ENCODE results near the gene CYP24A1. TPM values are rescaled to one million over a fixed set of nuclear protein-coding genes. Genes with fewer than 3 reads are reported as not detected.

The CYP24A1 gene
- polyA plus RNA-seq, 3 donors, result not detected

DNA sequence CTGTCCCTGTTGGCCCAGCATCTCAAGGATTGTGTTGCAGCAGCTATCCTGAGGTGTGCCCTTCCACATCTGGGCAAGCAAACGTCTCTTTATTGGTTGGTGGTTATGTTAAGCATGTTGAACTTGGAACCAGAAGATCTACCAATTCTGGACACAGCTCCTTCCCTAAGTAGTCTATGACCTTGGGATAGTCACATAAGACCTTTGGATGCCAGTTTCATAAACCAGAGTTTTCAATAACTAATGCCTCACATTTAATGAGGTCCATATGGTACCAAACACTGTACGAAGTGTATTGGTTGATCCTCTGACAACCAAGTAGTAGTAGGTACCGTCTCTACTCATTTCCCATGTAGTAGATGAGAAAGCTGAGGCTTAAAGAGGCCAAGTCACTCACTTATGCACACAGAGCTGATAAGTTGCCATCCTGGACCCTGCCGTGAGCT is 3.7 kb downstream of the CYP24A1 start:
- peaks cover 54 to 68% of the 10 kb centered on the region in 2 donors for H3K27me3 ChIP-seq (ENCODE audit: control insufficient read depth in 2 of 2, insufficient read depth in 2 of 2, low read length in 2 of 2)
- no peak overlapping the region for H3K4me2 ChIP-seq (replicated peaks; ENCODE audit: extremely low read depth, low read length, poor library complexity, severe bottlenecking)
- intact Hi-C loops (cut with micrococcal nuclease), result no loop called here

DNA sequence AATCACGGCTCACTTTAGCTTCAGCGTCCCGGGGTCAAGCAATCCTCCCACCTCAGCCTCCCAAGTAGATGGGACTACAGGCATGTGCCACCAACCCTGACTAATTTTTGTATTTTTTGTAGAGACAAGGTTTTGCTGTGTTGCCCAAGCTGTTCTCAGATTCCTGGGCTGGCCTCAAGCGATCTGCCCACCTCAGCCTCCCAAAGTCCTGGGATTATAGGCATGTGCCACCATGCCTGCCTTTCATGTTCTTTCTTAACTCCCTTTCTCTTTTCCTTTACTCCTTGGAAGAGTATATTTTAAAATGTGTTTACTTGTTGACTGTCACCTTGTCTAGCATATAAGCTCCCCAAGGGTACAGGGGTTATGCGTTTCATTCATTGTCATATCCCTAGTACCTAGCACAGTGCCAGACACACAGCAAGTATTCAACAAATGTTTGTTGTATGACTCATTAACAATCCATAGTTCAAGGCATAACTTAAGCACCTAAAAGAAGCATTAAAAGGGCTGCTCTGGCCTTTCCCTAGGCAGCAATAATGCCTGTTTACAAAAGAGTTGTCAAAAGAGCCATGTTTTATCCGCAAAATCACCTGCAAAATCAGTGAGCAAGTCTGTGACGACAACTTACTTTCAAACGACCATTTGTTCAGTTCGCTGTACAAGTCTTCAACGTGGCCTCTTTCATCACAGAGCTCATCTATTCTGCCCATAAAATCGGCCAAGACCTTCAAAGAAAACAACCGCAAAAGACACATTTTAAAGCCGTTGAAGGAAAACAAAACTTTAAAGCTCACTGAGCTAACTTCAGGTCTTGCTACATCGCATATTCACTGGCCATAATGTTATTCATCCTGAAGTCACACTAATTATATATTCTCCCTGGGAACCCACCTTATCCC is 4.6 kb downstream of the CYP24A1 start:
- DNase-seq, result no peak
- no peak overlapping the region for H3K27ac ChIP-seq (ENCODE audit: low read depth in 1 of 2, low read length in 2 of 2)
- H3K36me3 ChIP-seq (replicated peaks in 1 of 2; ENCODE audit: control insufficient read depth in 1 of 2, insufficient read depth in 2 of 2, low read length in 2 of 2), result no peaks in the 10 kb centered on the region
- no peak overlapping the region for H3K4me3 ChIP-seq (replicated peaks in 1 of 3; ENCODE audit: low read depth in 2 of 3, low read length in 3 of 3)
- peaks cover 15% of the 10 kb centered on the region for H3K4me1 Mint-ChIP-seq
- 79% methylated on average over 8 of the region's 14 CpGs for WGBS (ENCODE audit: insufficient coverage)
- intact Hi-C loops (cut with micrococcal nuclease), result no loop called here
- no peaks in the 10 kb centered on the region for H4K20me1 ChIP-seq (ENCODE audit: insufficient read depth, low read length)
- peak overlapping the region in 1 of 7 donors; percentile 12 for H3K27ac Mint-ChIP-seq
- H3K36me3 Mint-ChIP-seq, result peaks cover 0 to 5% of the 10 kb centered on the region in 2 donors
- H3K27me3 Mint-ChIP-seq (ENCODE audit: low read depth in 3 of 3), result peaks cover 54 to 85% (median 71%) of the 10 kb centered on the region in 3 donors
- peaks cover 0 to 16% (median 11%) of the 10 kb centered on the region in 7 donors for H3K9me3 Mint-ChIP-seq
- H3K4me1 ChIP-seq (ENCODE audit: control insufficient read depth in 1 of 2, insufficient read depth in 2 of 2, low read length in 2 of 2), result peaks cover 16% of the 10 kb centered on the region in 2 donors
- no peak overlapping the region for H3K9ac ChIP-seq (ENCODE audit: insufficient read depth, low read length, poor library complexity, severe bottlenecking)
- no peak overlapping the region for H2AFZ ChIP-seq (ENCODE audit: insufficient read depth, low read depth, low read length, poor library complexity, severe bottlenecking)
- peak overlapping the region in 1 of 2 donors; percentile 49 for H3K4me3 Mint-ChIP-seq
- no peak overlapping the region for H3K4me2 ChIP-seq (replicated peaks; ENCODE audit: extremely low read depth, low read length, poor library complexity, severe bottlenecking)
- H3K9me3 ChIP-seq (replicated peaks in 1 of 2; ENCODE audit: control insufficient read depth in 1 of 2, insufficient read depth in 1 of 2, low read length in 2 of 2), result peaks cover 0 to 12% of the 10 kb centered on the region in 2 donors
- TF ChIP-seq, protein P1, sequence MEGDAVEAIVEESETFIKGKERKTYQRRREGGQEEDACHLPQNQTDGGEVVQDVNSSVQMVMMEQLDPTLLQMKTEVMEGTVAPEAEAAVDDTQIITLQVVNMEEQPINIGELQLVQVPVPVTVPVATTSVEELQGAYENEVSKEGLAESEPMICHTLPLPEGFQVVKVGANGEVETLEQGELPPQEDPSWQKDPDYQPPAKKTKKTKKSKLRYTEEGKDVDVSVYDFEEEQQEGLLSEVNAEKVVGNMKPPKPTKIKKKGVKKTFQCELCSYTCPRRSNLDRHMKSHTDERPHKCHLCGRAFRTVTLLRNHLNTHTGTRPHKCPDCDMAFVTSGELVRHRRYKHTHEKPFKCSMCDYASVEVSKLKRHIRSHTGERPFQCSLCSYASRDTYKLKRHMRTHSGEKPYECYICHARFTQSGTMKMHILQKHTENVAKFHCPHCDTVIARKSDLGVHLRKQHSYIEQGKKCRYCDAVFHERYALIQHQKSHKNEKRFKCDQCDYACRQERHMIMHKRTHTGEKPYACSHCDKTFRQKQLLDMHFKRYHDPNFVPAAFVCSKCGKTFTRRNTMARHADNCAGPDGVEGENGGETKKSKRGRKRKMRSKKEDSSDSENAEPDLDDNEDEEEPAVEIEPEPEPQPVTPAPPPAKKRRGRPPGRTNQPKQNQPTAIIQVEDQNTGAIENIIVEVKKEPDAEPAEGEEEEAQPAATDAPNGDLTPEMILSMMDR (IDR thresholded peaks at IDR 0.05), result no peak
- H3K27me3 ChIP-seq (ENCODE audit: control insufficient read depth in 2 of 2, insufficient read depth in 2 of 2, low read length in 2 of 2), result peaks cover 54 to 68% of the 10 kb centered on the region in 2 donors
- no peaks in the 10 kb centered on the region for H3K79me2 ChIP-seq (ENCODE audit: insufficient read depth, low read length)

More for the DNA sequence above, 3.7 kb downstream of the CYP24A1 start:
- Histone ChIP-seq H3K4me1 (ENCODE audit: control insufficient read depth in 1 of 2, insufficient read depth in 2 of 2, low read length in 2 of 2) (peaks cover 24 to 25% of the 10 kb centered on the region in 2 donors), H3K9me3 (replicated peaks in 1 of 2; ENCODE audit: control insufficient read depth in 1 of 2, insufficient read depth in 1 of 2, low read length in 2 of 2) (peaks cover 0 to 12% of the 10 kb centered on the region in 2 donors), H4K20me1 (ENCODE audit: insufficient read depth, low read length) (no peaks in the 10 kb centered on the region), H3K4me3 (replicated peaks in 1 of 3; ENCODE audit: low read depth in 2 of 3, low read length in 3 of 3) (no peak overlapping the region), H3K27ac (ENCODE audit: low read depth in 1 of 2, low read length in 2 of 2) (no peak overlapping the region), H3K36me3 (replicated peaks in 1 of 2; ENCODE audit: control insufficient read depth in 1 of 2, insufficient read depth in 2 of 2, low read length in 2 of 2) (no peaks in the 10 kb centered on the region), H3K79me2 (ENCODE audit: insufficient read depth, low read length) (no peaks in the 10 kb centered on the region), H2AFZ (ENCODE audit: insufficient read depth, low read depth, low read length, poor library complexity, severe bottlenecking) (no peak overlapping the region), H3K9ac (ENCODE audit: insufficient read depth, low read length, poor library complexity, severe bottlenecking) (no peak overlapping the region)
- DNase-seq, result no peak
- peak overlapping the region in 1 of 2 donors; percentile 49 for H3K4me3 Mint-ChIP-seq
- TF ChIP-seq, protein P1 (IDR thresholded peaks at IDR 0.05), result no peak
- H3K27ac Mint-ChIP-seq, result no peak overlapping the region
- peaks cover 0 to 16% (median 11%) of the 10 kb centered on the region in 7 donors for H3K9me3 Mint-ChIP-seq
- H3K36me3 Mint-ChIP-seq, result peaks cover 0 to 5% of the 10 kb centered on the region in 2 donors
- H3K4me1 Mint-ChIP-seq, result peaks cover 23% of the 10 kb centered on the region
- WGBS (ENCODE audit: insufficient coverage), result no CpG with 5 or more reads among the region's 4 CpGs
- peaks cover 59 to 84% (median 77%) of the 10 kb centered on the region in 3 donors for H3K27me3 Mint-ChIP-seq (ENCODE audit: low read depth in 3 of 3)

Data from CD14-positive monocyte (primary cell).